Measurements from ENCODE around the gene NDOR1. TPM values are rescaled to one million over a fixed set of nuclear protein-coding genes. Genes with fewer than 3 reads are reported as not detected.
A peak's percentile ranks its signal among the peaks of the same experiment; 100 is the strongest.

NDOR1 gene
- total RNA-seq, 1 experiment from 2014 or later = 31.8 TPM

GRCh38 chr9:137244486-137245449 lies 39.3 kb downstream of the NDOR1 start:
- H3K27me3 ChIP-seq (replicated peaks; ENCODE audit: control insufficient read depth, insufficient read depth, low read length) = no peaks in the 10 kb centered on the region
- peak overlapping the region; percentile 80 for H3K4me3 Mint-ChIP-seq (ENCODE audit: unreplicated experiment)
- H3K9me3 Mint-ChIP-seq (ENCODE audit: unreplicated experiment) = no peaks in the 10 kb centered on the region
- H3K4me1 Mint-ChIP-seq (ENCODE audit: low read depth, unreplicated experiment) = peaks cover 7% of the 10 kb centered on the region
- intact Hi-C loops (cut with micrococcal nuclease; ENCODE audit: unreplicated experiment) = loop anchor here (5.0 to 10.0 kb wide), 2 partner anchors 48 to 450 kb away; partner anchors contain the start of genes CCDC183 and TMEM141
- CTCF ChIA-PET = no interaction called here
- DNase-seq = no peak
- H3K4me3 ChIP-seq (ENCODE audit: low read depth, low read length) = no peak overlapping the region
- H3K27me3 Mint-ChIP-seq (ENCODE audit: insufficient read depth, unreplicated experiment) = peaks cover 3% of the 10 kb centered on the region
- H3K27ac Mint-ChIP-seq (ENCODE audit: unreplicated experiment) = peak overlapping the region; percentile 95
- peaks cover 2% of the 10 kb centered on the region; the same call in 1 of the 2 replicates for H3K36me3 ChIP-seq (ENCODE audit: control insufficient read depth, insufficient read depth, low read length)
- no peaks in the 10 kb centered on the region for H3K9me3 ChIP-seq
- peaks cover 68% of the 10 kb centered on the region for H3K36me3 Mint-ChIP-seq (ENCODE audit: insufficient read depth, unreplicated experiment)
- no peak for TF ChIP-seq CTCF (IDR thresholded peaks at IDR 0.05; ENCODE audit: insufficient read depth in 1 of 2, low read depth in 1 of 2, low read length in 1 of 2, severe bottlenecking in 1 of 2, unreplicated experiment in 1 of 2)
- POLR2A ChIA-PET = interaction anchor here (0.6 to 0.7 kb wide), 3 partner anchors 158 to 307 kb away, joined by 3 read pairs; partner anchors contain the start of gene MRPL41
- no TSS peak for BruUV-seq (replicated peaks)
- H3K4me1 ChIP-seq = peaks cover 16% of the 10 kb centered on the region

- BruUV-seq (replicated peaks) = no TSS peak
- DNase-seq = no peak
- intact Hi-C loops (cut with micrococcal nuclease; ENCODE audit: unreplicated experiment) = loop anchor here (10.0 kb wide), 1 partner anchor 451 kb away; the partner anchor contains the start of genes CCDC183 and TMEM141
- no peak overlapping the region for H3K27ac Mint-ChIP-seq (ENCODE audit: unreplicated experiment)
- no peak overlapping the region for H3K4me3 ChIP-seq (ENCODE audit: low read depth, low read length)
- H3K36me3 ChIP-seq (ENCODE audit: control insufficient read depth, insufficient read depth, low read length) = peaks cover 2% of the 10 kb centered on the region; the same call in 1 of the 2 replicates
- H3K9me3 ChIP-seq = no peaks in the 10 kb centered on the region
- POLR2A ChIA-PET = no interaction called here
- H3K4me3 Mint-ChIP-seq (ENCODE audit: unreplicated experiment) = no peak overlapping the region
- no peaks in the 10 kb centered on the region for H3K9me3 Mint-ChIP-seq (ENCODE audit: unreplicated experiment)
- H3K27me3 Mint-ChIP-seq (ENCODE audit: insufficient read depth, unreplicated experiment) = peaks cover 3% of the 10 kb centered on the region
- peaks cover 58% of the 10 kb centered on the region for H3K36me3 Mint-ChIP-seq (ENCODE audit: insufficient read depth, unreplicated experiment)
- peaks cover 16% of the 10 kb centered on the region for H3K4me1 ChIP-seq
- no peaks in the 10 kb centered on the region for H3K27me3 ChIP-seq (replicated peaks; ENCODE audit: control insufficient read depth, insufficient read depth, low read length)
- CTCF ChIA-PET = no interaction called here
- TF ChIP-seq CTCF (IDR thresholded peaks at IDR 0.05; ENCODE audit: insufficient read depth in 1 of 2, low read depth in 1 of 2, low read length in 1 of 2, severe bottlenecking in 1 of 2, unreplicated experiment in 1 of 2) = no peak
- H3K4me1 Mint-ChIP-seq (ENCODE audit: low read depth, unreplicated experiment) = peaks cover 6% of the 10 kb centered on the region
Observed at GRCh38 chr9:137245450-137246421, 40.2 kb downstream of the NDOR1 start.

Measured in Caco-2 (cell line).